NCI-H146 treated with DMSO at 0.1 percent for 48 hours (cell line): ENCODE measurements around the gene ASPHD1.
"Not testable (repeated sequence)": the region's sequence is repeated elsewhere in the genome, so short reads cannot be mapped to it uniquely, and the experiment has no call there.

ENCODE experiments used
- DNase-seq: peaks from one replicate; lab custom pipeline; 2025; ENCODE audit not compliant: unreplicated experiment; lab: John Stamatoyannopoulos, UW

The ASPHD1 gene

DNA sequence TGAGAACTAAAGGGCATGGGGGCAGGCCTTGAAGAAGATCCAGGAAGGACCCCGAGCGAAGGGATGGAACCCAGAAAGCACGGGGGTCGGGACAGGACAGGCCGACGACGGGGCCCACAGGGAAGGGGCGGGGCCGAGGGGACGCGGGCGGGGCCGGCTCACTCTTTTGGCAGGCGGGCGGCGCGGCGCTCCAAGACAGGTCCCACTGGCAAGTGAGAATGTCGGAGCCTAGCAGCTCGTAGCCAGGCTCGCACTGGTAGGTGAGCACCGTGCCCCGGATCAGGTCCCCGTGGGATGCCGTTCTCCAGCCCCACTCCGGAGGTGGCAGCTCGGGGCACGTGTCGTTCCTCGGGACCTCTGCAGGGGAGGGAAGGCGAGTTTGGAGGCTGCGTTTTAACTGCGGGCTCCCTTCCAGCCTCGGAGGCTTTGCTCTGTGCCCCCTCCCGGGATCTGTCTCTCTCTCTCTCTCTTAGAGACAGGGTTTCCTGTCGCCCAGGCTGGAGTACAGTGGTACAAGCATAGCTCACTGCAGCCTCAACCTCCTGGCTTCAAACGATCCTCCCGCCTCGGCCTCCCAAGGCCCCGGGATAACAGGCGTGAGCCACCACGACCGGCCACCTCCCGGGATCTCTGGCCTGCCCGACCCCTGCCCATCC, 23.6 kb upstream of the ASPHD1 start:
- DNase-seq: no peak

DNA sequence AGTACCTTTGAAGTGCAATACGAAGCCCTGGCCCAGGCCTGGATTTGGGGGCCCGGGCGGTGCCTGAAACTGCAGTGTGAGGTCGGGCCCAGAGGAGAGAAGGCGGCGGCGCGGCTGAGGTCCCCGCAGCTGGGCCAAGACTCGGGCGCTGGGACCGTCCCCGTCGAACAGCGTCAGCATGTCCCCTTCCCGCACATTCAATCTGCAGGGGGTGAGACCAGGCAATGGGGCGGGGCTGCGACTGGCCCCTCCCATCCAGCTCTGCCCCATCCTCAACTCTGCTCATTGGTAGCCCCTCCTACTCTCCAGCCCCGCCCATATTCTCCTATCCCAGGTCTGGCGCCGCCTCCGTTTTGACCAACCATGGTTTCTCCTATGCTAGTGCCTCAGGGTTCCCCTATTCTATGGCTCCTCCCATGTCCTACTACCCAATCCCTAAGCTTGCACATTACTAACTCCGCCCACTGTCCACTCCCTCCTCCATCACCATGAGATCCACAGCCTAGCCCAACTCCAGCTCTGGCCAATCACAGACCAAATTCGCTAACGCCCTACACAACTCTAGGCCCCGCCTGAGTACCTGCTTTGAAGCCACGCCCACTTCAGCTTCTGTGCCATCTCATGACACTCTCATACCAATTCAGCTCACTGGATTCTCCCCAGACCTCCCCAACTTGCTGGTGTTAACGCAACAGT, 22.9 kb upstream of the ASPHD1 start:
- DNase-seq: no peak

GRCh38 chr16:29878172-29878571, 22.1 kb upstream of the ASPHD1 start:
- DNase-seq: no peak

- no peak for DNase-seq
These were observed 19.2 kb upstream of the ASPHD1 start for GRCh38 chr16:29881050-29881449.

DNA sequence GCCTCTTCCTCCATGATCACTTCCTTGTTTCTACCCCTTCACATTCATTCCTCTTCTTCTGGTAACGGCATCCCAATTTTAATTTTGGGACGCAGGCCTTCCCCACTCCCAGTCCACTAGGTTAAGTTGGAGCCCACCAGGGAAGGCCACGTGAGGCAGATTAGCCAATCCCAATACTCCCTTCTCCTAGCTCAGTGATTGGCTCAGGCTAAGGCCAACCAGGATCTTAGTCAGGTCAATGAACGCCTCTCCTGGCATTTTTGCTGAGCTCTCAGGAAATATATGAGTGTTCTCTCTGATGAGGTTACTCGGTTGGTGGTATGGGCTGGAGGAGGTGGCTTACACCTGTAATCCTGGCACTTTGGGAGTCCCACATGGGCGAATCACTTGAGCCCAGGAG, 16.3 kb upstream of the ASPHD1 start:
- no peak for DNase-seq

DNA sequence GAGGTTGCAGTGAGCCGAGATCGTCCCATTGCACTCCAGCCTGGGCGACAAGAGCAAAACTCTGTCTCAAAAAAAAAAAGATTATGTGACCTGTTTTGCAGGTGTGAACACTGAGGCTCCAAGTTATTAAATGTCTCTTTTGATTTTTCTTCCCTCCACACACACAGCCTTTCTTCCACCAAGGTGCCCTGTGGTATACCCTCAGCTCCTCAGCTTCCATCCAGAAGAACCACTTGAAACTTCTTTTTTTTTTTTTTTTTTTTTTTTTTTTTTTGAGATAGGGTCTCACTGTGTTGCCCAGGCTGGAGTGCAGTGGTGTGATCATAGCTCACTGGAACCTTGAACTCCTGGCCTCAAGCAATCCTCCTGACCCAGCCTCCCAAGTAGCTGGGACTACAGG, 10.9 kb upstream of the ASPHD1 start:
- not testable (repeated sequence) for DNase-seq

DNA sequence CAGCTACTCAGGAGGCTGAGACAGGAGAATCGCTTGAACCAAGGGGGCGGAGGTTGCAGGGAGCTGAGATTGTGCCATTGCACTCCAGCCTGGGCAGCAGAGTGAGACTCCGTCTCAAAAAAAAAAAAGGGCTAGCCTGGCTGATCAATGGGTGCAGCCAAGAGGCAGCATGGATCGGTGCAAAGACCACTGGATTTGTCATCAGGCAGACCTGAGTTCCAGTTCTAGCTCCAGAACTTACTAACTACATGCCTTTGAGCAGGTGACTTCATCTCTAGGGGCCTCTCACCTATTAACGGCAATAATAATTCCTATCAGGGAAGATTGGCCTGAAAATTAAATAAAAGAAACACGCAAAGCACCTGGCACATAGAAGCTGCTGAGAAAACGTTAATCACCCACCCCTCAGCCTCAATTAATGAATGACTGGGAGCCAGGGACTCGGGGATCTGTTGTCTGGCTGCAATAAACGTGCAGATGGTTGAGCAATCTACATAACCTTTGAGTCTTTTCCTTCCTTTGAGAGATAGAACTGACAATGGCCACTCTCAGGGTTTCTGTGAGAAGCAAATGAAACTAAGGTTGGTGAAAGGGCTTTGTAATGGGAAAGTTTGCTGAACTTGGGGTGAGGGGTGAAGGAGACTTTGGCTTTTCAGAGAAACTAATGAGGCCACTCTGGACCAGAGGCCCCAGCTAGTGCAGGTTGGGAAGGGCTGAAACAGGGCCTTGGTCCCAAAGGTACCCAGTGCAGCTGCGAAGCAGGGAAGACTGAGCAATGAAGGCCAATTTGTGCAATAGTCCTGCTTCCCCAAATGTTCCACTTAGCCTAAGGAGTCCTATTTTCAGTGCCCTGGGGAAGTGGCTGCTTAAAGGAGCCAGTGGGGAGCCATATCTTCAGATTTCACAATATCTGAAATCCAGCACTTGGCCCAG, 8.5 kb upstream of the ASPHD1 start:
- DNase-seq: no peak

DNA sequence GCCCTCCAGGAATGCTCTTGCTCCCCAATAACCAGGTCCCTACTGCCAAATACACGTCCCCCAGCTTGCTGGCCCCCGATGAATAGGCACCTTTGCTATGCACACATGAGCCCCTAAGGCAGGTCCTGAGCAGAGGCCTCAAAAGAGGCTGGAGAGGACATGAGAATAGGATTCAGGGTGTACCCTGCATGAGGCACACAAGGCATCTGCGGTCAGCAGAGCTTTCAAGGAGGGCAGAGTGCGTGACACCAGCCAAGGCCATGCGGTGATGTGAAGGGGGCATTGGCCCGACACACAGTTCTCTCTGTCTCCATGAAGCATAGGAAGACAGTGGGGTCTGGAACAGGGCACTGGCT, 7.9 kb upstream of the ASPHD1 start:
- no peak for DNase-seq

DNA sequence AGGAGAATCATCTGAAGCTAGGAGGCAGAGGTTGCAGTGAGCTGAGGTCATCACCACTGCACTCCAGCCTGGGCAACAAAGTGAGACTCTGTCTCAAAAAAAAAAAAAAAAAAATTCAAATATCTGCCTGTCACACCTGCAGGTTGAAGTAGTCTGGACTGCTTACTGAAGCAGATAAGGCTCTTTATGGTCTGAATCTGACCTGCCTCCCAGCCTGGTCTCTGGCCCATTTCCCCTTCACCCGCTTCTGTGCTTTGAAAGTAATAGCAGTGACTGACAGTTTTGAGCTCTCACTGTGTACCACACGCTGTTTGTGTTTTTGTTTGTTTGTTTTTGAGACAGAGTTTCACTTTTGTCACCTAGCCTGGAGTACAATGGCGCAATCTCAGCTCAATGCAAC, 6.7 kb upstream of the ASPHD1 start:
- no peak for DNase-seq

GRCh38 chr16:29894352-29894751, 5.9 kb upstream of the ASPHD1 start:
- no peak for DNase-seq

DNA sequence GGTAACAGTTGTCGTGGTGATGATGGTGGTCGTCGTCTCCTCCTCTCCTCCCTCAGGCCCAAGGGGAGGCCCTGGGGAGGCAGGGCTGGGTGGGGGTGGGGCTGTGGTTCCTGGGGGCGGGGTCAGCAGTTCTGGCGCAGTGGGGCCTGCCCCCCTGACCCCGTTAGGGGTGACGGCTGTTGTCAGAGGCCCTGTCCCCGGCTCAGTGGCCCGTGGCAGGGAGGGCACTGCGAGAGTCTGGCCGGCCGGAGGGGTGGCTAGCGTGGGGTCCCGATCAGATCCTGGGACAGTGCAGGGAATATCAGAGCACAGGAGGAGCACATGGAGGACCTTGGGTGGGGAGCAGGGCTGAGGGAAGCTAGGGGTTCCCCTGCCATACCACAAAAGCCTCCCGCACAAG, 3.4 kb upstream of the ASPHD1 start:
- DNase-seq: no peak

DNA sequence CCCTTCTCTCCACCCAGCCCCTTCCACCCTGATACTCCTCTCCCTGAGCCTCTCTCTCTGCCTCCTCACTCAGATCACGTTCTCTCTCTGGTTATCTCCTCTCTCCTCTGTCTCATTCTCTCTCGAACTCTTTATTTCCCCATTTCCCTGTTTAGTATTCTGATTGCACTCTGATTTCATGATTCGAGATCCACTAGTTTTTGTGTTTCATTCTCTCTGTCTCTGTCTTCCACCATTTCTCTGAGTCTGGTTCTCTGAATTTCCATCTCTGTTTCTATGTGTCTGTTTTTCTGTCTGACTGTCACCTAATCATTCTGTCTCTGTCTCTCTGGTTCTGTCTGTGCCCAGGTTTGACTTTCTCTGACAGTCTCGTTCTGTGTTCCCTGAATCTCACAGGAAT, 3.0 kb upstream of the ASPHD1 start:
- no peak for DNase-seq

DNA sequence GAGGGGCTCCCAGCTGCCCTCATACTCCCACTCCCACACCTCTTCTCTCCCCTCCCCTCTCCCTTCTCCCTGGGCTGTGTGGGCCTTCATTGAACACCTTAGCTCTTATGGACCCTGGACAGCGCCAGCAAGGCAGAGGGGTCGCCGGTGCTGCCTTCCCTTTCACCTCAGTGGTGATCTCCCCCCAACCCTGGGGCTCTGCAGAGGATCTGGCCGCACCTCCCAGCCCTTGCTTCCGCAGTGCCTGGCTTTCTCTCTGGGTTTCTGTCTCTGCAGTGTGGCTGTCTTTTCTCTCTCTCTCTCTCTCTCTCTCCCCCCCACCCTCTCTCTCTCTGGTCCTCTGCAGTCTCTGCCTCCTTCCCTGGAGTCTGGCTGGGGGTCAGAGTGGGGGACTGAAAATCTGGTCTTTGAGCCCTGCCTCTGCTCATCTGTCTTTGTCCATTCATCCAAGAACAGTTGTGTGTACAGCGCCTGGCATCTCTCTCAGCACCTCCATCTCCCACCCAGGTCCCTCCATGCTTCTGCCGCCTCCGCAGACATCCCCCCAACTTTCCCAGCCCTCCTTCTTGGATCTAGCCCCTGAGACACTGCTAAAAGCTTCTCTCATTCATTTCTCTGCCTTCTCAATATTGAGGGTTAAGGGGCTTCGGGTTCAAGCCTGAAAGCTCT, 2.0 kb upstream of the ASPHD1 start:
- no peak for DNase-seq

DNA sequence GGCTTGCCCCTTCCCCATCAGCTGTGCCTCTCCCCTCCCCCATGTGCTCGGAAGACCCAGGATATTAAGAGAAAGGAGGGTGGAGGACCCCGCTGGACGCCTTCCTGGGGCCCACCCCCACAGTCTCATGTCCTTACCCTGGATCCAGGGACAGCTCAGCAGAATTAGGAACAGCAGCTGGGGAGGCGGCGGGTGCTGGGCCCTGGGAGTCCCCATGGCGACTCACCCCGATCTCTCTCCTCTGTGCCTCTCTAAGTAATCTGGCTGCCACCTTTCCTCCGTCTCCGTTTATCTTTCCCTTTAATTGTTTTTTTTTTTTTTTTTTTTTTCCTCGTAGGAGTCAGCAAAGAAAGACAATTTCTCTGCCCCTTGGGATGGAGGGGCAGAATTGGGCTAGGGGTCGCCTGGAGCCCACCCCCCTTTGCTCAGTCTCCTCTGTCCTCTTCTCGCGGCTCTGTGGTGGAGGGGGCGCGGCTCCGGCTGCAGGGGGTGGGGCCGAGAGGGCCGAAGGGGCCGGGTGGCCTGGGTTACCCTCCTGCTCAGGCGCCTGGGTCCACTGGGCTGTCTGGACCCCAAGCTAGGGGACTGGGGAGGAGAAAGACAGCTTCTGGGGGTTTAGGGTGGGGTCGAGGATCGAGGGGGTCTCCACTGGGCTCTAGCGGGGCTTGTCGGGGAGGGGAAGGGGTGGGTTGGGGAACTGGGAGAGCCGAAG, 1.3 kb upstream of the ASPHD1 start:
- peak; percentile 40 for DNase-seq

- peak; percentile 97 for DNase-seq
These were observed 679 bp upstream of the ASPHD1 start, which contains the start of gene SEZ6L2 for GRCh38 chr16:29899516-29900101. Gene SEZ6L2 (minus strand): TSS chr16:29899550. CDS start chr16:29899019, 531 bp downstream.

GRCh38 chr16:29900888-29901606, 759 bp downstream of the ASPHD1 start:
- no peak for DNase-seq

DNA sequence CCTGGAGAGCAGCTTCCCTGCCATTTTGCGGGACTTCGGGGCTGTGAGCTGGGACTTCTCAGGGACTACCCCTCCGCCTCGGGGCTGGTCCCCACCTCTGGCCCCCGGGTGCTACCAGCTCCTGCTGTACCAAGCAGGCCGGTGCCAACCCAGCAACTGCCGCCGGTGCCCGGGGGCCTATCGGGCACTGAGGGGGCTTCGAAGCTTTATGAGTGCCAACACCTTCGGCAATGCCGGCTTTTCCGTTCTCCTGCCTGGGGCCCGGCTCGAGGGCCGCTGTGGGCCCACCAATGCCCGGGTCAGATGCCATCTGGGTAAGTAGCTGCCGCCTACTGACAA, 1.3 kb downstream of the ASPHD1 start:
- DNase-seq: no peak

GRCh38 chr16:29903590-29903989, 3.3 kb downstream of the ASPHD1 start:
- no peak for DNase-seq

GRCh38 chr16:29904947-29905346, 4.7 kb downstream of the ASPHD1 start:
- no peak for DNase-seq

DNA sequence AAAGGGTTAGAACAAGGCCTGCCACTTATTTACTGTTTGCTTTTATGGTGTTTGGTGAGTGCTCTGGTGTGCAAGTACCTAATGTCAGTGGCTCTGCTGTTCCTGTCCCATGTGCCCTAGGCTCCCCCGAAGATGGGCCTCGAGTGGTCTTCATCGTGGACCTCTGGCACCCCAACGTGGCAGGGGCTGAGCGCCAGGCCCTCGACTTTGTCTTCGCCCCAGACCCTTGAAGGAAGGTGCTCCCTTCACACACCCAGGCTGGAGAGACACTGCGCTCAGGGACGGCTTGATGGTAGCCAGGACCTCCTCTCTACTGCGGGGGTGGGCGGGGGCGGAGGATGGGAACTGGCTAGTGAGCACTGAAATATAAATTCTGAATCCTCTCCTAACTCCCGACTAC, 5.4 kb downstream of the ASPHD1 start:
- no peak for DNase-seq
